ENCODE data around the gene IST1. TPM values are rescaled to one million over a fixed set of nuclear protein-coding genes. Genes with fewer than 3 reads are reported as not detected.

The IST1 gene
- total RNA-seq, 1 experiment from 2014 or later: 331 TPM

DNA sequence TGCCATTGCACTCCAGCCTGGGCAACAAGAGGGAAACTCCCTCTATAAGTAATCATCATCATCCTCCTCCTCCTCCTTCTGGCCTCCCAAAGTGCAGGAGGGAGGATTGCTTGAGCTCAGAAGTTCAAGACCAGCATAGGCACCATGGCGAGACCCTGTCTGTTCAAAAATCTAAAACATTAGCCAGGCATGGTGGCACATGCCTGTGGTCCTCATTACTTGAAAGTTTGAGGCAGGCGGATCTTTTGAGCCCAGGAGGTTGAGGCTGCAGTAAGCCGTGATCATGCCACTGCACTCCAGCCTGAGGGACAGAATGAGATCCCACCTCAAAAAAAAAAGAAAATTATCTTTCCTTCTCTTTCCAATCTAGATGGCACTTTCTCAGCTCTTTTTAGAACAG is 77.0 kb downstream of the IST1 start:
- Mint-ChIP-seq H3K27me3 (ENCODE audit: insufficient read depth, unreplicated experiment) (no peaks in the 10 kb centered on the region), H3K9me3 (ENCODE audit: unreplicated experiment) (no peaks in the 10 kb centered on the region), H3K27ac (ENCODE audit: unreplicated experiment) (no peak overlapping the region), H3K36me3 (ENCODE audit: insufficient read depth, unreplicated experiment) (no peaks in the 10 kb centered on the region), H3K4me1 (ENCODE audit: low read depth, unreplicated experiment) (no peaks in the 10 kb centered on the region), H3K4me3 (ENCODE audit: unreplicated experiment) (no peak overlapping the region)
- TF ChIP-seq, protein P1, sequence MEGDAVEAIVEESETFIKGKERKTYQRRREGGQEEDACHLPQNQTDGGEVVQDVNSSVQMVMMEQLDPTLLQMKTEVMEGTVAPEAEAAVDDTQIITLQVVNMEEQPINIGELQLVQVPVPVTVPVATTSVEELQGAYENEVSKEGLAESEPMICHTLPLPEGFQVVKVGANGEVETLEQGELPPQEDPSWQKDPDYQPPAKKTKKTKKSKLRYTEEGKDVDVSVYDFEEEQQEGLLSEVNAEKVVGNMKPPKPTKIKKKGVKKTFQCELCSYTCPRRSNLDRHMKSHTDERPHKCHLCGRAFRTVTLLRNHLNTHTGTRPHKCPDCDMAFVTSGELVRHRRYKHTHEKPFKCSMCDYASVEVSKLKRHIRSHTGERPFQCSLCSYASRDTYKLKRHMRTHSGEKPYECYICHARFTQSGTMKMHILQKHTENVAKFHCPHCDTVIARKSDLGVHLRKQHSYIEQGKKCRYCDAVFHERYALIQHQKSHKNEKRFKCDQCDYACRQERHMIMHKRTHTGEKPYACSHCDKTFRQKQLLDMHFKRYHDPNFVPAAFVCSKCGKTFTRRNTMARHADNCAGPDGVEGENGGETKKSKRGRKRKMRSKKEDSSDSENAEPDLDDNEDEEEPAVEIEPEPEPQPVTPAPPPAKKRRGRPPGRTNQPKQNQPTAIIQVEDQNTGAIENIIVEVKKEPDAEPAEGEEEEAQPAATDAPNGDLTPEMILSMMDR (IDR thresholded peaks at IDR 0.05; ENCODE audit: insufficient read depth in 1 of 2, low read depth in 1 of 2, low read length in 1 of 2, severe bottlenecking in 1 of 2, unreplicated experiment in 1 of 2): no peak
- ChIA-PET POLR2A (no interaction called here), CTCF (interaction anchor here (0.6 kb wide), 1 partner anchor 80 kb away, joined by 3 read pairs; no protein-coding TSS in a partner anchor)
- no peaks in the 10 kb centered on the region for H3K27me3 ChIP-seq (replicated peaks; ENCODE audit: control insufficient read depth, insufficient read depth, low read length)
- H3K4me3 ChIP-seq (ENCODE audit: low read depth, low read length): no peak overlapping the region
- no peaks in the 10 kb centered on the region for H3K9me3 ChIP-seq
- no peaks in the 10 kb centered on the region for H3K4me1 ChIP-seq
- no peak for DNase-seq
- H3K36me3 ChIP-seq (ENCODE audit: control insufficient read depth, insufficient read depth, low read length): no peaks in the 10 kb centered on the region
- BruUV-seq (replicated peaks): no TSS peak
- intact Hi-C loops (cut with micrococcal nuclease; ENCODE audit: unreplicated experiment): no loop called here

DNA sequence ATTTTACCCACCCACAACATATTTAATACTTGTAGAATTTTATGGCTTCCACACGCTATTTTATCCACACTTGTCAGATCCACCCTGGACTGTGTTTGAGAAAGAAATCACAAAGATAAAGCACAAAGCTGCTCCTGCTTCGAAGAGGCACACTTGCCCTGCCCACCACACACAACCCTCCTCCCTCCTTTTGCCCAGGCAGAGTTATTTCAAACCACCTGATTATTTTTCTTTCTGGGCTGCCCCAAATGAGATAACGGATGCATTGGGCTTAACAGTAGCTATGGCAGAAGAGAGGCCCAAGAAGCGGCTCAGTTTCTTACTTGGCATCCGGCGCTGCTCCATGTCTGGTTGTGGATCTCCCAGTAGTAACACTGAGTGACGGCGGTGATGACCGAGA is 77.7 kb downstream of the IST1 start:
- Mint-ChIP-seq H3K36me3 (ENCODE audit: insufficient read depth, unreplicated experiment) (no peaks in the 10 kb centered on the region), H3K27ac (ENCODE audit: unreplicated experiment) (no peak overlapping the region), H3K4me1 (ENCODE audit: low read depth, unreplicated experiment) (no peaks in the 10 kb centered on the region), H3K9me3 (ENCODE audit: unreplicated experiment) (no peaks in the 10 kb centered on the region), H3K4me3 (ENCODE audit: unreplicated experiment) (no peak overlapping the region), H3K27me3 (ENCODE audit: insufficient read depth, unreplicated experiment) (no peaks in the 10 kb centered on the region)
- ChIA-PET CTCF (interaction anchor here (0.6 kb wide), 1 partner anchor 80 kb away, joined by 3 read pairs; no protein-coding TSS in a partner anchor), POLR2A (no interaction called here)
- no peaks in the 10 kb centered on the region for H3K9me3 ChIP-seq
- TF ChIP-seq, protein P1 (IDR thresholded peaks at IDR 0.05; ENCODE audit: insufficient read depth in 1 of 2, low read depth in 1 of 2, low read length in 1 of 2, severe bottlenecking in 1 of 2, unreplicated experiment in 1 of 2): no peak
- no peaks in the 10 kb centered on the region for H3K36me3 ChIP-seq (ENCODE audit: control insufficient read depth, insufficient read depth, low read length)
- intact Hi-C loops (cut with micrococcal nuclease; ENCODE audit: unreplicated experiment): no loop called here
- H3K27me3 ChIP-seq (replicated peaks; ENCODE audit: control insufficient read depth, insufficient read depth, low read length): no peaks in the 10 kb centered on the region
- DNase-seq: no peak
- no peaks in the 10 kb centered on the region for H3K4me1 ChIP-seq
- BruUV-seq (replicated peaks): no TSS peak
- no peak overlapping the region for H3K4me3 ChIP-seq (ENCODE audit: low read depth, low read length)

DNA sequence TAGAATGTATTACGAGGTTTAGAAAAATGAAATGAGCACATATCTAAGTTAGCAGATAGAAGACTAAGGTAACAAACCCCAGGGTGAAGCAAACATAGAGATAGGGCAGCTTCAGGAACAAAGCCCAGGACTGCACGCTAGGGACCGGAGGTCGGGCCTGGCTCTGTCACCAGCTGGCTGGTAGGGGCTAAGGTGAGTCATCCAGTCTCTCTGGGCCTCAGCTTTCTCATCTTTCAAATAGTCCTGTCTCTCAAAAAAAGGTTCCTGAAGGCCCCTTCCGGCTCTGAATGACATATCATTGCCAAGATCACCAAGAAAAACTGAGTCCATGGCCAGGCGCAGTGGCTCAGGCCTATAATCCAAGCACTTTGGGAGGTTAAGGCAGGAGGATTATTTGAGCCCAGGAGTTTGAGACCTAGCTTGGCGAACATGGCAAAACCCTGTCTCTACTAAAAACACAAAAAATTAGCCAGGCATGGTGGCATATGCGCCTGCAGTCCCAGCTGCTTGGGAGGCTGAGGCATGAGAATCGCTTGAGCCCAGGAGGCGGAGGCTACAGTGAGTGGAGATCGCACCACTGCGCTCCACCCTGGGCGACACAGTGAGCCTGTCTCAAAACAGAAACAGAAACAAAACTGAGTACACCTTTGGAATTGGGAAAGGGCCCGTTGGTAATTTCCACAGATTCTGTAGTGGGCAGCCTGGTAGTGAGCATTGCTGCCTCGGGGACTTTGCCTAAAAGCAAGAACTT is 78.9 kb downstream of the IST1 start:
- ChIA-PET CTCF (interaction anchor here (1.2 kb wide), 1 partner anchor 13 kb away, joined by 4 read pairs; no protein-coding TSS in a partner anchor), POLR2A (no interaction called here)
- Histone ChIP-seq H3K9me3 (no peaks in the 10 kb centered on the region), H3K4me3 (ENCODE audit: low read depth, low read length) (no peak overlapping the region), H3K36me3 (ENCODE audit: control insufficient read depth, insufficient read depth, low read length) (no peaks in the 10 kb centered on the region), H3K4me1 (no peaks in the 10 kb centered on the region), H3K27me3 (replicated peaks; ENCODE audit: control insufficient read depth, insufficient read depth, low read length) (no peaks in the 10 kb centered on the region)
- no peaks in the 10 kb centered on the region for H3K27me3 Mint-ChIP-seq (ENCODE audit: insufficient read depth, unreplicated experiment)
- no peak overlapping the region for H3K27ac Mint-ChIP-seq (ENCODE audit: unreplicated experiment)
- TF ChIP-seq, protein P1 (IDR thresholded peaks at IDR 0.05; ENCODE audit: insufficient read depth in 1 of 2, low read depth in 1 of 2, low read length in 1 of 2, severe bottlenecking in 1 of 2, unreplicated experiment in 1 of 2): no peak
- no peaks in the 10 kb centered on the region for H3K36me3 Mint-ChIP-seq (ENCODE audit: insufficient read depth, unreplicated experiment)
- BruUV-seq (replicated peaks): no TSS peak
- DNase-seq: no peak
- no peaks in the 10 kb centered on the region for H3K4me1 Mint-ChIP-seq (ENCODE audit: low read depth, unreplicated experiment)
- H3K4me3 Mint-ChIP-seq (ENCODE audit: unreplicated experiment): no peak overlapping the region
- no peaks in the 10 kb centered on the region for H3K9me3 Mint-ChIP-seq (ENCODE audit: unreplicated experiment)
- intact Hi-C loops (cut with micrococcal nuclease; ENCODE audit: unreplicated experiment): no loop called here

Other genes with a start within 250 kb of the IST1 start
- gene PHLPP2, start 170.8 kb upstream of the IST1 start, total RNA-seq (2022): 18.8 and 20.6 TPM in 2 replicates
- 135 and 139 TPM in 2 replicates for gene AP1G1, start 86.7 kb upstream of the IST1 start, total RNA-seq (2022)
- gene ATXN1L, start 49.6 kb upstream of the IST1 start, total RNA-seq (2022): 40.6 and 44.8 TPM in 2 replicates
- gene ZNF821, start 11.3 kb upstream of the IST1 start, total RNA-seq (2022): 16.3 and 16.9 TPM in 2 replicates
- not detected in 2 replicates for gene PKD1L3, start 104.9 kb downstream of the IST1 start, total RNA-seq (2022)
- gene DHODH, start 113.2 kb downstream of the IST1 start, total RNA-seq (2022): 21.6 and 23.0 TPM in 2 replicates
- gene HP, start 159.0 kb downstream of the IST1 start, total RNA-seq (2022): 0.61 and 1.3 TPM in 2 replicates
- not detected in 2 replicates for gene HPR, start 167.7 kb downstream of the IST1 start, total RNA-seq (2022)
- 17.9 and 18.4 TPM in 2 replicates for gene TXNL4B, start 198.1 kb downstream of the IST1 start, total RNA-seq (2022)
- 89.1 and 92.1 TPM in 2 replicates for gene DHX38, start 198.3 kb downstream of the IST1 start, total RNA-seq (2022)

All from Caco-2 (cell line).